SK-N-SH (cell line): ENCODE data around the gene RPL7L1. TPM values are rescaled to one million over a fixed set of nuclear protein-coding genes. Genes with fewer than 3 reads are reported as not detected.

Experiments
- CTCF ChIA-PET: fragments of 300-600, 350-600 bp; formaldehyde crosslinking; extraction: SDS; loops from one replicate; lab custom pipeline; 2021; lab: Yijun Ruan, JAX
- POLR2A ChIA-PET: fragments of 350-600 bp; sonication (Branson Sonifier 250); formaldehyde crosslinking; extraction: SDS; loops from one replicate; lab custom pipeline; 2020; ENCODE audit warnings: antibody characterized with exemption, inconsistent platforms; lab: Yijun Ruan, JAX
- DNase-seq: peaks from one replicate; pipeline ENCODE4 v3.0.0; 2012
- H2AFZ ChIP-seq: fragments of 200-600 bp; sonication (generic); 2 replicates; pipeline ENCODE4 v1.8.1; 2016; ENCODE audit warnings: antibody characterized with exemption, mild to moderate bottlenecking, low read depth
- H3F3A ChIP-seq: fragments of 200-600 bp; sonication (generic); replicated peaks from 2 replicates; pipeline ENCODE3; 2016; ENCODE audit warnings: antibody characterized with exemption, mild to moderate bottlenecking; ENCODE audit not compliant: insufficient read depth
- H3K27ac ChIP-seq, 2 experiments: fragments of 200-500 bp in 1 of 2; fragments of 200-600 bp in 1 of 2; sonication (Bioruptor generic) in 1 of 2; sonication (generic), shearing (Covaris generic) in 1 of 2; 2 replicates each; pipeline versions ENCODE4 v1.5.1 to v1.6.1; 2014 to 2016; ENCODE audit warnings: low read depth in 2 of 2, inconsistent platforms in 1 of 2, low read length in 1 of 2, mild to moderate bottlenecking in 1 of 2, mixed read lengths in 1 of 2
- H3K27me3 ChIP-seq: fragments of 200-600 bp; sonication (generic), shearing (Covaris generic); 2 replicates; pipeline ENCODE4 v1.6.1; 2016; ENCODE audit warnings: mixed run types; ENCODE audit not compliant: insufficient read depth
- H3K36me3 ChIP-seq, 2 experiments: fragments of 200-500 bp in 1 of 2; fragments of 200-600 bp in 1 of 2; sonication (Bioruptor generic) in 1 of 2; sonication (generic) in 1 of 2; replicated peaks in 1 of 2; 2 replicates each; pipeline versions ENCODE3 to v1.5.1; 2014 to 2016; ENCODE audit warnings: low read length in 1 of 2, mild to moderate bottlenecking in 1 of 2; ENCODE audit not compliant: insufficient read depth in 2 of 2, control insufficient read depth in 1 of 2
- H3K4me1 ChIP-seq, 2 experiments: fragments of 200-500 bp in 1 of 2; fragments of 200-600 bp in 1 of 2; sonication (Bioruptor generic) in 1 of 2; sonication (generic), shearing (Covaris generic) in 1 of 2; 2 replicates each; pipeline versions ENCODE4 v1.5.1 to v1.6.1; 2014 to 2016; ENCODE audit warnings: low read depth in 1 of 2, low read length in 1 of 2, mixed run types in 1 of 2; ENCODE audit not compliant: insufficient read depth in 2 of 2, control insufficient read depth in 1 of 2
- H3K4me2 ChIP-seq: fragments of 200-600 bp; sonication (generic), shearing (Covaris generic); 2 replicates; pipeline ENCODE4 v1.6.1; 2017; ENCODE audit warnings: mixed run types
- H3K4me3 ChIP-seq, 2 experiments: fragments of 200-500 bp in 1 of 2; fragments of 200-600 bp in 1 of 2; sonication (Bioruptor generic) in 1 of 2; sonication (generic), shearing (Covaris generic) in 1 of 2; 2 replicates each; pipeline versions ENCODE4 v1.5.1 to v1.8.1; 2014 to 2016; ENCODE audit warnings: low read depth in 2 of 2, inconsistent platforms in 1 of 2, low read length in 1 of 2, mild to moderate bottlenecking in 1 of 2, mixed read lengths in 1 of 2, moderate library complexity in 1 of 2
- H3K79me2 ChIP-seq: fragments of 200-600 bp; sonication (generic); 2 replicates; pipeline ENCODE4 v1.8.1; 2017; ENCODE audit warnings: mild to moderate bottlenecking; ENCODE audit not compliant: insufficient read depth
- H3K9ac ChIP-seq: fragments of 200-600 bp; sonication (generic); 2 replicates; pipeline ENCODE4 v1.6.1; 2017; ENCODE audit warnings: mixed run types
- H3K9me2 ChIP-seq: fragments of 200-600 bp; sonication (generic); 2 replicates; pipeline ENCODE4 v1.6.1; 2017; ENCODE audit warnings: mixed run types
- H3K9me3 ChIP-seq: fragments of 200-600 bp; sonication (generic); 2 replicates; pipeline ENCODE4 v1.6.1; 2017; ENCODE audit warnings: mixed run types, mild to moderate bottlenecking, moderate library complexity
- H4K20me1 ChIP-seq: fragments of 200-600 bp; sonication (generic); 2 replicates; pipeline ENCODE4 v1.6.1; 2017; ENCODE audit warnings: mild to moderate bottlenecking, mixed run types; ENCODE audit not compliant: insufficient read depth
- CHD2 ChIP-seq: fragments of 150-350 bp; IDR thresholded peaks from 2 replicates; pipeline ENCODE4 v1.6.1; 2018; ENCODE audit warnings: low read length; ENCODE audit not compliant: partially characterized antibody
- CTCF ChIP-seq: fragments of 200-600 bp; sonication (generic); IDR thresholded peaks from 2 replicates; pipeline ENCODE4 v1.6.1; 2017; ENCODE audit warnings: antibody characterized with exemption, mild to moderate bottlenecking, moderate library complexity
- EP300 ChIP-seq, 2 experiments: IDR thresholded peaks; 2 replicates each; pipeline versions ENCODE4 v1.4.0 to v1.6.1; 2012; ENCODE audit warnings: borderline replicate concordance in 1 of 2, low read depth in 1 of 2, low read length in 1 of 2
- EZH2phosphoT487 ChIP-seq: fragments of 200-600 bp; sonication (generic); IDR thresholded peaks from 2 replicates; pipeline ENCODE4 v1.6.1; 2017; ENCODE audit warnings: low read depth, mixed run types, mild to moderate bottlenecking, antibody characterized with exemption, moderate library complexity, borderline replicate concordance
- FOSL2 ChIP-seq: IDR thresholded peaks from 2 replicates; pipeline ENCODE4 v1.4.0; 2012; ENCODE audit warnings: low read depth, mild to moderate bottlenecking, moderate library complexity, borderline replicate concordance
- FOXJ3 ChIP-seq: sonication (generic); formaldehyde crosslinking; IDR thresholded peaks from 2 replicates; pipeline ENCODE4 v1.5.1; 2020; ENCODE audit warnings: mild to moderate bottlenecking, missing genetic modification reagents
- FOXM1 ChIP-seq: IDR thresholded peaks from 2 replicates; pipeline ENCODE4 v1.4.0; 2012; ENCODE audit warnings: low read depth, mild to moderate bottlenecking
- IRF3 ChIP-seq: fragments of 150-350 bp; IDR thresholded peaks from 2 replicates; pipeline ENCODE4 v1.6.1; 2016; ENCODE audit warnings: mild to moderate bottlenecking, low read depth, low read length
- JUND ChIP-seq: IDR thresholded peaks from 2 replicates; pipeline ENCODE4 v1.4.0; 2012
- MEF2A ChIP-seq: IDR thresholded peaks from 2 replicates; pipeline ENCODE4 v1.4.0; 2012; ENCODE audit warnings: low read depth, borderline replicate concordance
- NFIC ChIP-seq: IDR thresholded peaks from 2 replicates; pipeline ENCODE4 v1.4.0; 2012; ENCODE audit warnings: borderline replicate concordance
- NRF1 ChIP-seq: IDR thresholded peaks from 2 replicates; pipeline ENCODE4 v1.6.1; 2012; ENCODE audit warnings: low read depth, mild to moderate bottlenecking, low read length
- RAD21 ChIP-seq: IDR thresholded peaks from 2 replicates; pipeline ENCODE4 v1.6.1; 2012; ENCODE audit warnings: mild to moderate bottlenecking, low read length
- RCOR1 ChIP-seq: fragments of 150-350 bp; IDR thresholded peaks from 2 replicates; pipeline ENCODE4 v1.6.1; 2017; ENCODE audit warnings: antibody characterized with exemption, low read length
- REST ChIP-seq: IDR thresholded peaks from 2 replicates; pipeline ENCODE4 v1.6.1; 2012; ENCODE audit warnings: mild to moderate bottlenecking, low read depth, low read length, moderate library complexity
- RFX5 ChIP-seq: IDR thresholded peaks from 2 replicates; pipeline ENCODE4 v1.6.1; 2012; ENCODE audit warnings: mild to moderate bottlenecking, improper control_type of control experiment, low read length
- RXRA ChIP-seq: IDR thresholded peaks from 2 replicates; pipeline ENCODE4 v1.4.0; 2012; ENCODE audit warnings: low read depth, mild to moderate bottlenecking, borderline replicate concordance
- SMC3 ChIP-seq: IDR thresholded peaks from 2 replicates; pipeline ENCODE4 v1.6.1; 2012; ENCODE audit warnings: low read depth, low read length, improper control_type of control experiment
- TAF1 ChIP-seq: IDR thresholded peaks from 2 replicates; pipeline ENCODE4 v1.6.1; 2012; ENCODE audit warnings: low read depth, mild to moderate bottlenecking, low read length, moderate library complexity, borderline replicate concordance
- WGBS: methylation state at CpG from one replicate; pipeline ENCODE4 v1.1.6; 2017; ENCODE audit warnings: low lambda C conversion rate; 5-methylcytosine and 5-hydroxymethylcytosine counted together
- polyA plus RNA-seq, 3 experiments: library from polyadenylated mRNA; depleted of rRNA; stranded (reverse); fragments of >200 nt; gene quantifications; 2 replicates each; pipeline ENCODE4 v1.2.3, GENCODE V29; 2012
- TF ChIP-seq, protein P1 (sequence below): fragments of 150-350 bp; IDR thresholded peaks from 2 replicates; pipeline ENCODE4 v1.6.1; 2017; ENCODE audit warnings: antibody characterized with exemption, low read length, low read depth, borderline replicate concordance
- TF ChIP-seq, protein P2 (sequence below): IDR thresholded peaks from 2 replicates; pipeline ENCODE4 v1.4.0; 2012; ENCODE audit warnings: low read depth
- TF ChIP-seq, protein P3 (sequence below): IDR thresholded peaks from 2 replicates; pipeline ENCODE4 v1.4.0; 2012; ENCODE audit warnings: low read depth, borderline replicate concordance

Gene RPL7L1
- polyA plus RNA-seq, 1 of the 3 experiments (the other 2 are of a cell fraction) = 22.1 TPM

DNA sequence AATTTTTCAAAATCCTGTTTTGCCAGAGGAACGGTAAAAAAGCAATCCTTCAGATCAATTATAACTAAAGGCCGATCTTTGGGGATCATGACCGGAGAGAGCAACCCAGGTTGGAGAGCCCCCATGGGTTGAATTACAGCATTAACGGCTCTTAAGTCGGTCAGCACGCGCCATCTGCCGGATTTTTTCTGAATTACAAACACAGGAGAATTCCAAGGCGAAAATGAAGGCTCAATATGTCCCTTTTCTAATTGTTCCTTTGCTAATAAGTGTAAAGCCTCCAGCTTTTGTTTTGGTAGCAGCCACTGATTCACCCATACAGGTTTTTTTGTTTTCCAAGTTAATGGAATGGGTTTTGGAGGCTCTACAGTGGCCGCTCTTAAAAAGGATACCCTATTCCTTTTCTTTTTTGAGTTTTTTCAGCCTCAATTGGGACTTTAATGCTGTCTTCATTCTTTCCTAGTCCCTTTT is 19.5 kb downstream of the RPL7L1 start:
- CTCF ChIA-PET = interaction anchor here (0.7 to 2.6 kb wide), 10 partner anchors 10 to 486 kb away, joined by 3 to 11 read pairs (median 4); partner anchors contain the start of genes CNPY3, PEX6 and RRP36
- H3K79me2 ChIP-seq = no peaks in the 10 kb centered on the region
- H3K4me3 ChIP-seq = no peak overlapping the region; a peak in 1 of 4 replicates
- H2AFZ ChIP-seq = peak overlapping the region; percentile 70; the same call in 1 of the 2 replicates
- H3F3A ChIP-seq = no peaks in the 10 kb centered on the region
- 9% methylated on average over 10 of the region's 10 CpGs for WGBS
- POLR2A ChIA-PET = no interaction called here
- DNase-seq = peak; percentile 36
- no peaks in the 10 kb centered on the region for H3K27me3 ChIP-seq
- no peaks in the 10 kb centered on the region for H3K9me2 ChIP-seq
- no peaks in the 10 kb centered on the region for H3K9me3 ChIP-seq
- H3K4me1 ChIP-seq = peaks cover 0 to 16% of the 10 kb centered on the region in 2 experiments; a peak in 2 of 4 replicates
- TF ChIP-seq EP300 (IDR thresholded peaks at IDR 0.05; ENCODE audit: borderline replicate concordance in 1 of 2, low read depth in 1 of 2, low read length in 1 of 2) (no peak), SMC3 (peak; percentile 53), TAF1 (no peak), RAD21 (peak; percentile 75), EZH2phosphoT487 (no peak), JUND (no peak), FOXJ3 (CRISPR knock-in tag) (no peak), MEF2A (no peak), CHD2 (peak; percentile 6), FOXM1 (no peak), REST (no peak), NFIC (no peak), FOSL2 (no peak), RFX5 (no peak), IRF3 (no peak), RXRA (no peak), CTCF (peak; percentile 77), NRF1 (no peak), RCOR1 (no peak)
- TF ChIP-seq, protein P1, sequence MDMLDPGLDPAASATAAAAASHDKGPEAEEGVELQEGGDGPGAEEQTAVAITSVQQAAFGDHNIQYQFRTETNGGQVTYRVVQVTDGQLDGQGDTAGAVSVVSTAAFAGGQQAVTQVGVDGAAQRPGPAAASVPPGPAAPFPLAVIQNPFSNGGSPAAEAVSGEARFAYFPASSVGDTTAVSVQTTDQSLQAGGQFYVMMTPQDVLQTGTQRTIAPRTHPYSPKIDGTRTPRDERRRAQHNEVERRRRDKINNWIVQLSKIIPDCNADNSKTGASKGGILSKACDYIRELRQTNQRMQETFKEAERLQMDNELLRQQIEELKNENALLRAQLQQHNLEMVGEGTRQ = no peak
- TF ChIP-seq, protein P2, sequence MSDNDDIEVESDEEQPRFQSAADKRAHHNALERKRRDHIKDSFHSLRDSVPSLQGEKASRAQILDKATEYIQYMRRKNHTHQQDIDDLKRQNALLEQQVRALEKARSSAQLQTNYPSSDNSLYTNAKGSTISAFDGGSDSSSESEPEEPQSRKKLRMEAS = no peak
- TF ChIP-seq, protein P3, sequence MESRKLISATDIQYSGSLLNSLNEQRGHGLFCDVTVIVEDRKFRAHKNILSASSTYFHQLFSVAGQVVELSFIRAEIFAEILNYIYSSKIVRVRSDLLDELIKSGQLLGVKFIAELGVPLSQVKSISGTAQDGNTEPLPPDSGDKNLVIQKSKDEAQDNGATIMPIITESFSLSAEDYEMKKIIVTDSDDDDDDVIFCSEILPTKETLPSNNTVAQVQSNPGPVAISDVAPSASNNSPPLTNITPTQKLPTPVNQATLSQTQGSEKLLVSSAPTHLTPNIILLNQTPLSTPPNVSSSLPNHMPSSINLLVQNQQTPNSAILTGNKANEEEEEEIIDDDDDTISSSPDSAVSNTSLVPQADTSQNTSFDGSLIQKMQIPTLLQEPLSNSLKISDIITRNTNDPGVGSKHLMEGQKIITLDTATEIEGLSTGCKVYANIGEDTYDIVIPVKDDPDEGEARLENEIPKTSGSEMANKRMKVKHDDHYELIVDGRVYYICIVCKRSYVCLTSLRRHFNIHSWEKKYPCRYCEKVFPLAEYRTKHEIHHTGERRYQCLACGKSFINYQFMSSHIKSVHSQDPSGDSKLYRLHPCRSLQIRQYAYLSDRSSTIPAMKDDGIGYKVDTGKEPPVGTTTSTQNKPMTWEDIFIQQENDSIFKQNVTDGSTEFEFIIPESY = no peak
- no peak overlapping the region for H3K9ac ChIP-seq
- H3K27ac ChIP-seq = peak overlapping the region in 1 of 2 experiments; percentile 34; a peak in 1 of 4 replicates
- H3K4me2 ChIP-seq = no peak overlapping the region
- H3K36me3 ChIP-seq = no peaks in the 10 kb centered on the region
- no peaks in the 10 kb centered on the region for H4K20me1 ChIP-seq
